A673 (cell line): ENCODE measurements around the gene FGF1. TPM values are rescaled to one million over a fixed set of nuclear protein-coding genes. Genes with fewer than 3 reads are reported as not detected.

Experiments used
- BruUV-seq: library from RNA; stranded (reverse); fragments of 400-500 nt; replicated peaks from 2 replicates; lab custom pipeline; 2021; lab: Mats Ljungman, UMichigan
- CTCF ChIA-PET: fragments of 300-600 bp; sonication (Branson Sonifier 250); formaldehyde crosslinking; loops from one replicate; lab custom pipeline; 2022; ENCODE audit warnings: antibody characterized with exemption; lab: Charles Lee
- POLR2A ChIA-PET: fragments of 300-600 bp; sonication (Branson Sonifier 250); formaldehyde crosslinking; loops from one replicate; lab custom pipeline; 2022; ENCODE audit warnings: antibody characterized with exemption; ENCODE audit not compliant: low non-redundant PET; lab: Charles Lee
- DNase-seq: peaks from one replicate; pipeline ENCODE4 v3.0.0-alpha.2; 2015; ENCODE audit warnings: low spot score
- H3K27ac ChIP-seq: fragments of 200-600 bp; sonication (generic); 2 replicates; pipeline ENCODE4 v1.5.1; 2016; ENCODE audit warnings: mixed run types, low read depth, mild to moderate bottlenecking, mixed read lengths, antibody characterized with exemption, low read length; ENCODE audit not compliant: poor library complexity, severe bottlenecking
- H3K27me3 ChIP-seq: fragments of 200-600 bp; sonication (generic); replicated peaks from 2 replicates; pipeline ENCODE4 v1.6.1; 2017; ENCODE audit warnings: mixed run types, low read depth, mild to moderate bottlenecking, mixed read lengths, antibody characterized with exemption, low read length; ENCODE audit not compliant: insufficient read depth, poor library complexity
- H3K36me3 ChIP-seq: fragments of 200-600 bp; sonication (generic); 2 replicates; pipeline ENCODE4 v1.6.1; 2016; ENCODE audit warnings: mixed run types, mild to moderate bottlenecking, mixed read lengths, antibody characterized with exemption, low read length; ENCODE audit not compliant: insufficient read depth, poor library complexity, severe bottlenecking
- H3K4me1 ChIP-seq: fragments of 200-600 bp; sonication (generic); 2 replicates; pipeline ENCODE4 v1.6.1; 2017; ENCODE audit warnings: mixed run types, mild to moderate bottlenecking, mixed read lengths, antibody characterized with exemption, low read length; ENCODE audit not compliant: insufficient read depth, poor library complexity, severe bottlenecking
- H3K4me3 ChIP-seq: fragments of 200-600 bp; sonication (generic); 2 replicates; pipeline ENCODE4 v1.5.1; 2016; ENCODE audit warnings: low read depth, mixed run types, mild to moderate bottlenecking, mixed read lengths, low read length; ENCODE audit not compliant: poor library complexity, severe bottlenecking
- H3K9me3 ChIP-seq: fragments of 200-600 bp; sonication (generic); 2 replicates; pipeline ENCODE4 v1.6.1; 2016; ENCODE audit warnings: mixed run types, low read depth, mild to moderate bottlenecking, mixed read lengths, antibody characterized with exemption, low read length; ENCODE audit not compliant: poor library complexity, severe bottlenecking
- CTCF ChIP-seq: fragments of 300-800, 200-600 bp; sonication (generic); conservative IDR thresholded peaks from 2 replicates; pipeline ENCODE4 v1.5.1; 2017; ENCODE audit warnings: low read depth, mild to moderate bottlenecking, antibody characterized with exemption, low read length, moderate library complexity, mixed read lengths
- EZH2 ChIP-seq: fragments of 200-600 bp; sonication (generic); IDR thresholded peaks from 2 replicates; pipeline ENCODE4 v1.6.1; 2017; ENCODE audit warnings: borderline replicate concordance, low read depth, mild to moderate bottlenecking, mixed read lengths, antibody characterized with exemption, low read length; ENCODE audit not compliant: poor library complexity, severe bottlenecking
- intact Hi-C: fragments of 100-400 bp; cut with micrococcal nuclease; formaldehyde crosslinking; loops from one replicate; pipeline ENCODE4 v1.10.0; 2022; ENCODE audit not compliant: unreplicated experiment
- total RNA-seq: library from RNA; stranded (reverse); gene quantifications from 2 replicates; pipeline ENCODE4 v1.2.3, GENCODE V29; 2021

Gene FGF1
- total RNA-seq, 1 experiment from 2014 or later, result 0.71 TPM

GRCh38 chr5:142684508-142685041 lies 1.3 kb downstream of the FGF1 start:
- H3K4me3 ChIP-seq, result no peak overlapping the region
- CTCF ChIA-PET, result interaction anchor here (1.0 kb wide), 1 partner anchor 532 kb away, joined by 9 read pairs; no protein-coding TSS in a partner anchor
- peak overlapping the region; percentile 50 for H3K27ac ChIP-seq

DNA sequence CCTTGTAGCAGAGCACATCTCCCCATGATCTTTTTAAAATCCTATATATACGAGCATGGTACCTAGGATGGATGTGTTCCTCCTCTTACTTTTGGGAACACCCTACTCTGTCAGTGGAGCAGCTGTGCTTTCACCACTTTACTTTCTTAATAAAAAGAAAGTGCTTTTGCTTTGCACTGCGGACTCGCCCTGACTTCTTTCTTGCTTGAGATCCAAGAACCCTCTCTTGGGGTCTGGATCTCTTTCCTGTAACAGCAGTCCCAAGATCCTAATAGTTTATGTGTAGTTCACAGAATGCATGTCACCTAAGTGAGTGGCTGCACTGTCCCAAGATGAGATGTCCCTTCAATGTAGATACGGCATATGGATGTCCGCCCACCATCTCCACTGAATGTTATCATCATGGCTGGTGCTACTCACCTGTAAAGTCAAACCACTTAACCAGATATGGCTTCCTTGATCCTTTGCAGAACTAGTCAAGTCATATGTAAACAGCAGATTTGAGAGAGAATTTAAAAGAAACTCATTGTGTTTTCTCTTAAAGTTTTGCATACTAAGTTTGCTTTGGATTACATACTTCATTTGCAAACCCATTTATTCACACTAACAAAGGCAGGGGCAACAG lies 1.9 kb downstream of the FGF1 start:
- no TSS peak for BruUV-seq
- POLR2A ChIA-PET, result interaction anchor here (0.6 kb wide), 1 partner anchor 720 kb away, joined by 3 read pairs; no protein-coding TSS in a partner anchor
- H3K27ac ChIP-seq, result peak overlapping the region; percentile 50
- TF ChIP-seq CTCF (no peak), EZH2 (no peak)
- intact Hi-C loops, result no loop called here
- H3K4me3 ChIP-seq, result no peak overlapping the region
- CTCF ChIA-PET, result no interaction called here
- H3K27me3 ChIP-seq, result no peaks in the 10 kb centered on the region
- no peak for DNase-seq
- no peaks in the 10 kb centered on the region for H3K36me3 ChIP-seq
- H3K4me1 ChIP-seq, result peaks cover 35% of the 10 kb centered on the region
- H3K9me3 ChIP-seq, result no peaks in the 10 kb centered on the region

More at GRCh38 chr5:142684508-142685041, 1.3 kb downstream of the FGF1 start:
- intact Hi-C loops, result no loop called here
- POLR2A ChIA-PET, result interaction anchor here (0.6 kb wide), 1 partner anchor 720 kb away, joined by 3 read pairs; no protein-coding TSS in a partner anchor
- Histone ChIP-seq H3K36me3 (no peaks in the 10 kb centered on the region), H3K4me1 (peaks cover 40% of the 10 kb centered on the region), H3K9me3 (no peaks in the 10 kb centered on the region), H3K27me3 (no peaks in the 10 kb centered on the region)
- DNase-seq, result peak; percentile 68
- no peak for TF ChIP-seq CTCF
- no peak for TF ChIP-seq EZH2
- no TSS peak for BruUV-seq

- H3K4me1 ChIP-seq, result peaks cover 26% of the 10 kb centered on the region
- CTCF ChIA-PET, result no interaction called here
- DNase-seq, result no peak
- TF ChIP-seq CTCF, result no peak
- TF ChIP-seq EZH2, result no peak
- H3K36me3 ChIP-seq, result no peaks in the 10 kb centered on the region
- no peaks in the 10 kb centered on the region for H3K27me3 ChIP-seq
- POLR2A ChIA-PET, result no interaction called here
- intact Hi-C loops, result no loop called here
- H3K9me3 ChIP-seq, result no peaks in the 10 kb centered on the region
- no peak overlapping the region for H3K4me3 ChIP-seq
- no peak overlapping the region for H3K27ac ChIP-seq
- no TSS peak for BruUV-seq
These were observed 2.8 kb downstream of the FGF1 start for GRCh38 chr5:142683116-142683515.
